GM12864 (cell line): ENCODE measurements around the gene PLEKHF1.
A peak's percentile ranks its signal among the peaks of the same experiment; 100 is the strongest.

Source experiments
- DNase-seq: peaks from one replicate; pipeline ENCODE4 v3.0.0-alpha.2; 2011; ENCODE audit warnings: low read depth
- H3K4me3 ChIP-seq: 2 replicates; pipeline ENCODE4 v1.5.1; 2011; ENCODE audit warnings: mild to moderate bottlenecking, low read depth, low read length, control low read depth
- TF ChIP-seq, protein P1 (sequence below): IDR thresholded peaks from 2 replicates; pipeline ENCODE4 v1.5.1; 2011; ENCODE audit warnings: low read depth, mild to moderate bottlenecking, moderate library complexity, low read length, control low read depth, inconsistent platforms; ENCODE audit errors: missing control alignments

PLEKHF1 gene, protein sequence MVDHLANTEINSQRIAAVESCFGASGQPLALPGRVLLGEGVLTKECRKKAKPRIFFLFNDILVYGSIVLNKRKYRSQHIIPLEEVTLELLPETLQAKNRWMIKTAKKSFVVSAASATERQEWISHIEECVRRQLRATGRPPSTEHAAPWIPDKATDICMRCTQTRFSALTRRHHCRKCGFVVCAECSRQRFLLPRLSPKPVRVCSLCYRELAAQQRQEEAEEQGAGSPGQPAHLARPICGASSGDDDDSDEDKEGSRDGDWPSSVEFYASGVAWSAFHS

DNA sequence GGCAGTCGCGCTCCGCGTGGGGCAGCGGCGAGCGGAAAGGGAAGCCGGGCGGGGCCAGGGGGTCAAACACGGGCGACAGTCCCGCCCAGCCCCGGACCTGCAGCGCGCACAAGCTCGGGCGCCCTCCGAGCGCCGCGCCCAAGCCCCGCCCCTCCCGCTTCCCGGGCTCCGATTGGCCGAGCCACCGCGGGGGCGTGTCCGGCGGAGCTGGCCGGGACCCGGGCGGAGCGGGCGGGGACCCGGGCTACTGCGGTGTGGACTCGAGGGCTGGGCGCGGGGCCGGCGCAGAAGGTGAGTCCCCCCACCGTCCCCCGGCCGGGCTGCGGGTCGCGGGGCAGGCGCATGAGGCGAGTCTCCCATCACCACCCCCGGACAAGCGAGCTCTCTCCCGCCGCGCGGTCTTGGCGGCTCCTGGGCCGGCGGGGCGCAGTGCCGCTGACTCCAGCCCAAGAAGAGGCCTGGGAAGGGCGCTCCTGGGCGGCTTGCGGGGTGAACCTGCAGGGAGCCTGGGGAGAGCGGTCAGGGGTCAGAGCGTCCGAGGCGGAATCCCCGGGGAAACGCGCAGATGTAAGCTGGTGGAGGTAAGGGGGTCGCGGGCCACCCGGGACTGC lies at the start of gene PLEKHF1:
TSS of gene PLEKHF1 (plus strand) at position 247 of the 611 bp plus-strand sequence. CDS start 8,379 bp downstream, outside the sequence.
- DNase-seq = no peak
- TF ChIP-seq, protein P1, sequence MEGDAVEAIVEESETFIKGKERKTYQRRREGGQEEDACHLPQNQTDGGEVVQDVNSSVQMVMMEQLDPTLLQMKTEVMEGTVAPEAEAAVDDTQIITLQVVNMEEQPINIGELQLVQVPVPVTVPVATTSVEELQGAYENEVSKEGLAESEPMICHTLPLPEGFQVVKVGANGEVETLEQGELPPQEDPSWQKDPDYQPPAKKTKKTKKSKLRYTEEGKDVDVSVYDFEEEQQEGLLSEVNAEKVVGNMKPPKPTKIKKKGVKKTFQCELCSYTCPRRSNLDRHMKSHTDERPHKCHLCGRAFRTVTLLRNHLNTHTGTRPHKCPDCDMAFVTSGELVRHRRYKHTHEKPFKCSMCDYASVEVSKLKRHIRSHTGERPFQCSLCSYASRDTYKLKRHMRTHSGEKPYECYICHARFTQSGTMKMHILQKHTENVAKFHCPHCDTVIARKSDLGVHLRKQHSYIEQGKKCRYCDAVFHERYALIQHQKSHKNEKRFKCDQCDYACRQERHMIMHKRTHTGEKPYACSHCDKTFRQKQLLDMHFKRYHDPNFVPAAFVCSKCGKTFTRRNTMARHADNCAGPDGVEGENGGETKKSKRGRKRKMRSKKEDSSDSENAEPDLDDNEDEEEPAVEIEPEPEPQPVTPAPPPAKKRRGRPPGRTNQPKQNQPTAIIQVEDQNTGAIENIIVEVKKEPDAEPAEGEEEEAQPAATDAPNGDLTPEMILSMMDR = no peak
- H3K4me3 ChIP-seq = peak within 1 kb of the TSS; percentile 72

DNA sequence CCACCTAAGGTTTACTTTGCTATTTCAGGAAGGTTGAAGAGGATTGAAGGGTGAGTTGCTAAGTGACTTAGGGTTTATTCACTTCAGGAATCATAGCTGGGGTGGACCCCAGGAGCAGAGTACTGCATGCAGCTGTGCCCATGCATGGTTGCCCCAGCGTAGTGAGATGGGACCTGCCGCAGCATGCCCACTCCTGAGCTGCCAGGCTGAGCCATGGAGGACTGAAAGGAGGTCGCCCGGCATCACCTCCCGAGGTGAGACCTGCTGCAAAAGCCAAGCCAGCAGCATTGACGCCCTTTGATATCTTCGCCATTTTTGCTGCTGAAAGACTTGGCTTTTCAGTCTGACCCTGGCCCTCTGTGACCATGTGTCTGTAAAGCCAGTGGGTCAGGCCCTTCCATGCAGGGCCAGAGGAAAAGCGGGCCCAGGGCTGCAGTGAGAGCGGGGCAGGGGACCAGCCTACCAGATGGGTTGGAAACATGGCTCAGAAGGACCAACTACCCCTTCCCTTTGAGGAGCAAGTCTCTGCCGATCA lies 49.3 kb upstream of the PLEKHF1 start:
- TF ChIP-seq, protein P1 = no peak

DNA sequence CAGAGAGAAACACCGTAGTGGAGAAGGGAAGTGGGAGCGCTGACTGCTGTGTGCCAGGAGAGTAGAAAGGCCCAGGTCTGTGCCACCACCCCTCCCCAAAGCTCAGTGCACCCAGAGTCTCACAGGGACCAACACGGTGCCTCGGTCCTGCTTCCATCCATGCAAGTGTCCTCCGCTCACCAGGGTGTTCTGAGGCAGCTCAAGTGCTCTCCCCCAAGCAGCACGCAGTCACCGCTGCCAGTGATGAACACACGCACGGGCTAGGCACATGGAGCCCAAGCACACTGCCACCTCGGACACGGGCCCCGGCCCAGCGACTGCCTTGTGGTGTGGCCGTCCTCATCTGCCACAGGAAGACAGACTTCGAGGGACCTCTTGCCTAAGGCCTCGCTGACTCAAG lies 48.7 kb upstream of the PLEKHF1 start:
- no peak for DNase-seq
- TF ChIP-seq, protein P1 = no peak
- no peak overlapping the region for H3K4me3 ChIP-seq

More for the DNA sequence above, 49.3 kb upstream of the PLEKHF1 start:
- H3K4me3 ChIP-seq = no peak overlapping the region
- no peak for DNase-seq

DNA sequence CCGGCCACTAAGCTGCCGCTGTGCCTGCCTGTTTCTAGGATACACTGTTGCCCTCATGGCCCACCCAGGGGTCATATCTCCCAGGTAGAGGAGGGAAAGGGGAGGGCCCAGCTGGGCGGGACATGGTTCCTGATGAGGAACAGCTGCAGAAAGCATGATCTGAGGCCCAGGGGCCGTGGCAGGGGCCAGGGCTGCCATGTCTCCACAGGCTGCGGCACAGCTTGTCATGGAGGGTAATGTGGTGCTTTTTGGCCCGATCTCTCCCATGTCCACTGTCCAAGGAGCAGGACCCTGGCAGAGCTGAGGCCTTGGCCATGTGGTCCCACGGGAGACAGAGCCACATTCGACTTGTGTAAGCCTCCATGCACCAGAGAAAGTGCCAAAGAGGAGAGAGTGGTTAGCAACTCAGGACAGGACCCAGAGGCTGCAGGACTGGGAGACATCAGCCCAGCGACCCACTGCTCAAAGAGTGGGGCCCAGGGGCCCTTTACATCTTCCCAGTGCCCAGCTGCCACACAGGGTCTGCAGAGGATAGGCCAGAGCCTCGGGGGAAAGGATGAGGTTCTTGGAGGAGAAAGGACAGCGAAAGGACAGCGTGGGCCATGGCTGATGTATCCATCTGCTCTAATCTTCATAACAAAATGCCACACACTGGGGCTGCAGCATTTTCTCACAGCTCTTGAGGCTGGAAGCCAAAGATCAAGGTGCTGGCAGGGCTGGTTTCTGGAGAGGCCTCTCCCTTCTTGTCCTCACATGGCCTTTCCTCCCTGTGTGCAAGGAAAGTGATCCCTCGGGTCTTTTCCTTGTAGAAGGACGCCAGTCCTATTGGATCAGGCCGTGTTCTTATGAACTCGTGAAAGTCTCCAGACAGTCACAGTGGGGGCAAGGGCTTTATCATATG lies 47.6 kb upstream of the PLEKHF1 start:
- no peak overlapping the region for H3K4me3 ChIP-seq
- no peak for DNase-seq
- TF ChIP-seq, protein P1 = no peak

DNA sequence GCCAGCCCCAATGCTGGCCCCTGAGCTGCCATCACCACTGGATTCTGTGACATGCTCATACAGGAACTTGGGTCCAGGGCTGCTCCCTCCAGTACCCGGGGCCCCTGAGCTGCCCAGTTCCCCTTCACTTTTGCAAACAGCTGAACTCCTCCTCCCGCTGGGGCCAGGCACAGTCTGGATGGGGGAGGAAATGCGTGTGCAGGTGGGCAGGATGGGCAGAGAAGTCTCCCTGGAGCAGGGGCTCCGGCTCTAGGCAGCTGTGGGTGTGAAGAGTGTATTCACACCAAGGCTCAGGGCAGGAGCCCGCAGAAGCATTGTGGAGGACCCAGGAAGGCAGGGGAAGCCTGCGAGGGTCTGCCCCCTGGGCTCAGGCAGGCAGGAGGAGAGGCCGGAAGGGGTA lies 46.8 kb upstream of the PLEKHF1 start:
- no peak overlapping the region for H3K4me3 ChIP-seq
- TF ChIP-seq, protein P1 = no peak
- DNase-seq = no peak

DNA sequence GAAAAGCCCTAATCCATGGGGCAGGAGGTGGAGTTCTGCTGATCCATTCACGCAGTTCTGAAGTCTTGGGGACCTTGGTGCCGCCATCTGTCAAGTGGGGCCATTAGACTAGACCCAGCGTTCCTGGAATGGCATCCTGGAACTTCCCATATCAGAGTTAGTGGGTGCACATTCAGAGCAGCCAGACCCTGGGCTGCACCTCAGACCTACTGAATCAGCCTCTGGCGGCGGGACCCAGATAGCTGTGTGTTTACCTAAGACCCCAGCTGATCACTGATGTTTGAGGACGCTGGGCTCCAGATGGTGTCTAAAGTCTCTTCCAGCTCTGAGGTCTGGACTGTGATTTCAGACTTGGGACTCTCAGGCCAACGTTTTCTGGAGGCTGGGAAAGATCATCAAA lies 46.4 kb upstream of the PLEKHF1 start:
- TF ChIP-seq, protein P1 = no peak
- no peak overlapping the region for H3K4me3 ChIP-seq
- DNase-seq = no peak
